Activated T-cell treated with anti-CD3 and anti-CD28 coated beads for 1 hour (primary cell): ENCODE results near the gene CACNA1F.
A peak's percentile ranks its signal among the peaks of the same experiment; 100 is the strongest.

ENCODE experiments used
- DNase-seq: peaks from one replicate; pipeline ENCODE4 v3.0.0-alpha.2; 2020; ENCODE audit warnings: low read depth

CACNA1F gene

DNA sequence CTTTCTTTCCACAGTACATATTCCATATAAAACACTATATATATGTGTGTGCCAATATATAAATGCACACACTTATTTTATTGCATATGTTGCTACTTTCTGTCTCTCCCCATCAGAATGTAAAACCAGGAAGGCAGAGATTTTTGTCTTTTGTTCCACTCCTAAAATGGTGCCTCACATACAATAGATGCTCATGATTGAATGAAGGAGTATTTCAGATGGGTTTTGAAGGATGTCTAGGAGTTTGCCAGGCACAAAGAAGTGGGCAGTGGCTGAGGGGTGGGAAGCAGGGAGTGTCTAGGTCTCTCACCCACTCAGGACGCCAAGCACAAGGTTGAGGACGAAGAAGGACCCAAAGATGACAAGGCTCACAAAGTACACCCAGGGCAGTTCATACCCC, 5.4 kb downstream of the CACNA1F start:
- DNase-seq: no peak

DNA sequence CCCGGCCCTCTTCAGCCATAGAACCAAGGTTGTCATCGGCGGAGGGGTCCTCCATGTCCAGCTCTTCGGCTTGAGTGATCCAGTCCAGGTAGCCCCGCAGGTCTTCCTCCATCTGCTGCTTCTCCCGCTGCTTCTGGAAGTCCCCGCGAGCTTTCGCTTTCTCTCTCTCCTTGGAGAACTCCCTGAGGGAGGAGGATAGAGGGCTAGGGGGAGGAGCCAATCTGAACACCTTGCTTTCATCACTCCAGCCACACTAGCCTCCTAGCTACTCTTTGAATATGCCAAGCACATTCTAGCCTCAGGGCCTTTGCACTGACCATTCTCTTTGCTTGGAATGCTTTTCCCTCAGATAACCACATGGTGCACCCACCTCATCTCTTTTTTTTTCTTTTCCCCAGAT, 6.2 kb downstream of the CACNA1F start:
- DNase-seq: no peak

DNA sequence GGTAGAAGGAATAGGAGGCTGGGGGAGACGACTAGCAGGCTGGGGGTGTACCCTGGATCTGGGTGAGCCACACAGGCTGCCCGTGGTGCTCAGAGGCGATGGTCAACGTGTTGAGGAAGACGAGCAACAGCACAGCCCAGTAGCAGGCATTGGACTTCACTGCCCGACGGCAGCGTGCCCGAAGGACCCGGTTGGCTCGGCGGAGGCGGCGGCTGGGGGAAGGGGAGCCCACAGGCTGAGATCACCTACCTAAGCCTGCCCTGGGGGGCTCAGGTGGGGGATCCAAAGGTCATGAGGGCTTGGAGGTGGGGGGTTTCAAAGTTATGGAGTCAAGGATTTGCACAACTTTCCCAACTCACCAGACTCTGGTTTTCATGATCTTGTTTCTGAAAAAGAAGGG, 7.3 kb downstream of the CACNA1F start:
- DNase-seq: no peak

DNA sequence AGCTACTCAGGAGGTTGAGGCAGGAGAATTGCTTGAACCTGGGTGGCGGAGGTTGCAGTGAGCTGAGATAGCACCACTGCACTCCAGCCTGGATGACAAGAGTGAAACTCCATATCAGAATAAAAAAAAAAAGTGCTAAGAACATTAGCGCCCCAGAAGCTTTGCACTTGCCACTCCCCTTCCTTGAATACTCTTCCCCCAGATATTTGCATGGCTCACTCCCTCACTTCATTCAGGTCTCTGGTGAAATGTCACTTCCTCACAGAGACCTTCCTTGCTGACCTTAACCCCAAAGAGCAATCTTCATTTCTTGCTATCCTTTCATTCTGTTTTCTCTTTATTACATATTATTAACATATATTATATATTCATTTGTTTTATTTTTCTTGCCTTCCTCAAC, 11.3 kb downstream of the CACNA1F start:
- DNase-seq: no peak

DNA sequence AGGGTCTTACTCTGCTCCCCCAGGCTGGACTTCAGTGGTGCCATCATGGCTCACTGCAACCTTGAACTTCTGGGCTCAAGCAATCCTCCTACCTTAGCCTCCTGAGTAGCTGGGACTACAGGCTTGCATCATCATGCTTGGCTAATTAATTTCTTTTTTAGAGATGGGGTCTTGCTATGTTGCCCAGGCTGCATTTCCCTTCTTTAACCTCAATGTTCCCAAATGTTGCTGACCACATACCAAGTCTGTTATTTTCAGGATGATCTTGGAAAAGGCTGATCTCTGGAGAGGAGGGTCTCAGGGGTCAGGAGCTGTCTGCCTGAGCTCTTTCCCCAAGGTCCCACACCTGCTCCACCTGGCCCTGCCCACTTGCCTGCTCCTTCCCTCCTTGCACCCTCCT, 13.0 kb downstream of the CACNA1F start:
- DNase-seq: no peak

DNA sequence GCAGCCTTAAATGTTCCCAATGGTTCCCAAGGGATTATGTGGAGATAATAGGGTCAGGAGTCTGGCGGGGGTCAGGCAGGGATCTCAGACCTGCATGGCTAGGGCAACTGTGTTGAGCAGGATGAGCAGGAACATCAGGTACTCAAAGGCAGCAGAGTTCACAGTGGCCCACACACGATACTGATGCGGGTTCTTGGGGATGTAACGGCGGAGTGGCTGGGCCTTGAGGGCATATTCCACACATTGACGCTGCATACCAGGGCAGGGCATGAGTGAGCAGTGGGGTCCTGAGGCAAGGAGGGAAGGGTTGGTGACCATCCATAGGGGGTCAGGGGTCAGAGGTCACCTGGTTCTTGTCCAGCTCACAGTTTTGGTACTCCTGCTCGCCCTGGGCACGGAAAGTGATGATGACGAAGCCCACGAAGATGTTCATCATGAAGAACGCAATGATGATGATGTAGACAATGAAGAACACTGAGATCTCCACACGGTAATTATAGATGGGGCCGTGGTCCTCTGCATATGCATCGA, 18.1 kb downstream of the CACNA1F start:
- no peak for DNase-seq

DNA sequence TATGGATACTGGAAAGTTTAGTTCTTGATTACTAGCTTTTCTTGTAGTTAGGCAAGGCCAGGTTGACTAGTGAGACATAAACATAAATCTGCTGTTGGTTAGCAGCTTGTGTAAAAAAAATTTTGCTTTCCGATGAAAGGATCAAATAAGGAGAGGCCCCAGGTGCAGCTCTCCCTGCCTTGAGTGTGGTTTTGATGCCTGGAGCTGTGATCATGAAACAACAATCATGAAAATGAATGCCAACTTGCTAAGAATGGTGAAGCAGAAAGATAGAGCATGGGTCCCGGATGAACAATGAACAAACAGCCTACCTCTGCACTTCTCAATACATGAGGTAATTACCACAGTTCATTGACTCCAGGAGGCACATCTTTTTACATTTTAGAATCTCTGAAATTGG, 18.7 kb downstream of the CACNA1F start:
- DNase-seq: no peak

DNA sequence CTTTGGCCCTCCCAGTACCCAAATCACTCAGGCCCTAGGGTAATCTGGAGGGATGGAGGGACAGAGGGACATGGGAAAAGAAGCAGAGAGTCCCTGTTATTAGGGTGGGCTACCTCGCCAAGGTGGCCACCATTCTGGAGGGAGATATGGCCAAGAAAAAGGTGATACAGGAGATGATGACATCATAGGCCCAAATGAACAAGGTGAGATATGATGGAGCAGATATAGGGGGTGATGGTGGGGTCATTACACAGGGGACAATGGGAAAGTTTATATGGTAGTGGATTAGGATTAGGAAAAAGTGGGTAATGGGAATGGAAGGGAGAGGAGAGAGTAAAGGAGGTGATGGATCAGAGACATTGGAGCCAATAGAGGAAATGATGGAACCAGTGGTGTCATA, 20.3 kb downstream of the CACNA1F start:
- DNase-seq: no peak

DNA sequence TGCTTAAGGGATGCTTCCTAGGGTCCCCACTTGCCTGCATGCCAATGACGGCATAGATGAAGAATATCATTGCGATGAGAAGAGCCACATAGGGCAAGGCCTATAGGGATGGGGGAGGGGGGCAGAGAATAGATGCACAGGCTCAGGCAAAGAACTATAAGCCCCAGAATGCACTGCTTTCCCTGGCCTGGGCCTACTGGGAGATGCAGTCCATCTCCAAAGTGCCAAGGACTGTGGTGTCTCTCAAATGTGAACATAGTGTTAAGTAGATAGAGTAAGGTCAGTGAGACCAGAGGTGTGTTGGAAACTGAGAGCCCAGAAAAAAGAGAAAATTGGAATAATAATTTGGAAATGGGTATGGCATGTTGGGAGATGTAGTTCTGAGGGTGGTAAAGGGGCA, 20.9 kb downstream of the CACNA1F start:
- no peak for DNase-seq

DNA sequence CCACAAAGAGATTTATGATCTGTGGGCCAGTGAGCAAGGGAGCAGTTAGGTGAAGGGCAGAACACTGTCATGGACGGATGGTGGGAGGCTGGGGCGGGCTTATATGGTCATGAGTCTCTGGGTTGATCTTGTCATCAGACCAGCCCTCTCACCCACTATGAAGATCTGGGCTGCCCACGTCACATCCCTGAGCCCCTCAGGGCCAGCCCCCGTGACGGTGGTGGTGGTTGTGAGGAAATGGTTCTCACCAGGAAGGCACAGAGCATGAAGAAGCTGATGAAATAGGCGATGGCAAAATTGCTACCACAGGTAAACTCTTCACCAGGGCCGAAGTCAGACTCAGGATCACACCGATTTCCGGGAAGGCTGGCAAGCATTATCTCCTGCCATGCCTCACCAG, 22.1 kb downstream of the CACNA1F start:
- no peak for DNase-seq

DNA sequence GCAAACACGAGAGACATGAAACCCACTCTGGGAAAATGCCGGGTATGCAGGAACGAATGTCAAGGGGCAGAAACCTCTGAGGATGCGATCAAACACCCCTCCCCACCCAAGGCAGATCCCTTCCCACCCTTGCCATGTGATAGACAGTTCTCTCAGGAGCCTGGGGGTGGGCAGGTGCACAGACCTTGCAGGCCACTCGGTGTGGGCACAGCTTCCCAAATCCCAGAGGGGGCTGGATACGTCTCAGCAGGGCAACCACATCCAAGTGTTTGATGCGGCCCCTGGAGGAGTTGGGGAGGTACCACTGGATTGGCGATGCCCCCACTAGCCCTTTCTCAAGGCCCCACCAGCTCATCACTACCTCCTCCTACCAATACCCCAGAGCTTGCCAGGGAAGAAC, 22.7 kb downstream of the CACNA1F start:
- no peak for DNase-seq

DNA sequence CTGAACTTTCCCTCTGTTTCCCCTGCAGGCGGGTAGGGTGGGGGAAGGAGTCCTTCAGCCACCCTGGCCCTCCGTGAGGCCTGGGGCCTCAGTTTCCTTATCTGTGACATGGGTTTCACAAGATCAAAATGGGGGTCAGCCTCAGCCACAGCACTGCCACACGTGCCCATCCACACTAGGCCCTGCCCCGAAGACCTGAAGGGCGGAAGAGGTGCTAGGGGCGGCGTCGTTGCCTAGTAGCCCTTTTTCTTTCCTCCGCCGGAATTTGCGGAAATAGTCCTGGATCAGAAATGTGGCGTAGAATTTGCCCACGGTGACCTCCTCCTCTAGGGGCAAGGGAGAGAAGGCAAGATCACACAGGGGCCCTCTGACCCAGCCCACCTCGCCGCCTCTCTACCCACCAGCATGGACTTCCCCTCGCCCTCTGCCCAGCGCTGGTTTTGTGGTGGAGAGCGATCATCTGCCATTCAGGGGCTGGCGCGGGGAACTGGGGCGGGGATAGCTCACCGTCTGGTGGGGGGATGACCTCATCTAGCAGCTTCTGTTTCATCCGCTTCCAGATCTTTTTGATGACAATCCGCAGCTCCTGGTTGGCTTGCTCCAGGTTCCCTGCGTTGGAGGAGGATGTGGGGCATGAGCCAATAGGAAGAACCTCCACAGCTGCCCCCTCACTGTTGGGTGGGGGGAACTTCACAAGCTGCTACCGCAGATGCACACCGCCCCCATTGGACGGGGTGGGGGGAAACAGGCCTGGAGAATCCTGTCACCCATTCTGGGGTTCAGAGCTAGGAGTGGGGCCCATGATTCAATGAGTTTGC, 23.5 kb downstream of the CACNA1F start:
- DNase-seq: no peak

DNA sequence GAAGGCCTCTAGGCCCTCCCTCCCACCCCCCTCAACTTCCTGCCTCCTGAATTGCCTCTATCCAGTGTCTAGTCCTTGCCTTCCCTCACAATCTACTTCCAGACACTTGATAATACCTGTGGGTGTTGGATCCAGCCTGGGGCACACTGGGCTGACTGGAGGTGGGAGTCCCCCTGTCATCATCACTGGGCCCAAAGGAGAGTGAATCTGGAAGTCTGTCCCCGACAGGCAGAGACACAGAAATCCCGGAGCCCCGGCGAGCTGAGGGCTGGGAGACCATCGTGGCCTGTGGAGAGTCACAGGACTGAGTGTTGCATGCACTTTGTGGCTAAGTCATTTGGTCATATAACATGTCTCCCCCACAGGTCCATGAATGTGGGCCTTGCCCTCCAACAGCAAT, 24.7 kb downstream of the CACNA1F start:
- DNase-seq: no peak

DNA sequence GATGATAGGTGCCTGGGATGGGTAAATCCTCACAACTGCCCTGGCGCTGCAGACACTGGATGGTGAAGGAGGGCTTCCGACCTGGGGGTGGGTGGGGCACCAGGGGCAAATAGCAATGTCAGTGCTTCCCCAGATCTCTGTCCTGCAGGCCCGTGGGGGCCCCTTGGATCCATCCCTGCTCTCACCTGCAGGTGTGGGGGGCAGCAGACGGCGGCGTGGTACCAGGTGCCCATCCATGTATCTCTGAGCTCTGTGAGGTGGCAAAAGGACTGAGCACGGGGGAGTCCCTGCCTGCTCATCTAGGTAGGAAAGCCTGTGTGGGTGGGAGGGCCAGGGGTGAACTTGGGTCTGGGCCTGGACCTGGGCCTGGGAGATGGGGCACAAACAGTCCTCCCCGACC, 26.6 kb downstream of the CACNA1F start:
- DNase-seq: no peak

DNA sequence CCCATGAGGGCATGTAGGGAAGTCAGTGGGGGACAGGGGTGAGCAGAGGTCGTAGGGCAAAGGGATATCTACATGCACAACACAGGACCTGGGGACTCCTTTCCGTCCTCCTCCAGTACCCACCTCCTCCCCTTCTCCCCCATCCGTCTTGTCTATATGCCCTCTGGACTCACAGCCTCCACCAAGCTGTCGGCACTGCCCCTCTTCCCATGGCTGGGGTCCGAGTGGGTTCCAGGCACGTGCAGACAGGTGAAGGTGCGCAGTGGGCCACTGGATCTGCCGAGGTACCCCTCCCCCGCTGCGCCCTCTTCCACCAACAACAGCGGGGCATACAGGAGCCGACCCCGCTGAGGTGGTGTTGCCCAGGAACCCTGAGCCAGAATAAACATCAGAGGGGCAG, 27.7 kb downstream of the CACNA1F start:
- DNase-seq: no peak

DNA sequence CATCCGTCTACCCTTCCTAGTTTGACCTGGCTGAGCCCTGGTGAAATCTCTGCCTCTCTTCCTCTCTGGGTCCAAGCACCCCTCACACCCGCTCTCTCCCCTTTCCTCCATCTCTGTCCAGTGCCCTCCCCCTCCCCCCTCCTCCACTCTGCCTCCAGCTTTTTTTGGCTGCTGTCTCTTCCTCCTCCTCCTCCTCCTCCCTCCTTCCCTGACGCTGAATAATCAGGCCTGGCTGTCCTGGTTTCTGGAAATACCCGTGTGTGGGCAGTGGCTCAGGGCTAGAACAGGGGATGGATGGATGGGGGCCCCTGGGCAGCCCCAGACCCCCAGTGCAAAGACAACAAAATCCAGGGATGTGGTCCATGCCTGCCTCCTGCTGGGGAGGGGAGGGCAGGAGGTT, 28.4 kb downstream of the CACNA1F start:
- no peak for DNase-seq

DNA sequence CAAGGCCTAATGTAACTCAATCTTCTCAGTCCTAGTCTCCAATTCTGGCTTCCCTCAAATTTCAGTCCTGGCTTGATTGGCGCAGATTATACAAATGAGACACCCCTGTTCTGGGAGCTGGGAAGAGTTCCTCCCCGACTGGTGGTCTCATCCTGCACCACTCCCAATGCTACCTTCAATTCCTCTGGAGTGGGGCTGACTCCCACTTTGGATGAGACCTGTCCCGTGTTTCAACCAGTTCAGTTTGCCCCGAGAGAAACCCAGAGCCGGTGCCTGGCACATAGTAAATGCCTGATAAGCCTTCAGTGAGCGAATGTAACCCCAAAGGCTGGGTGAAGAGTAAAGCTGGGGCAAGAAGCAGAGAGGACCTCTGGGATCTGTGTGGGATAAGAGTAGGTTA, 29.1 kb downstream of the CACNA1F start:
- no peak for DNase-seq

DNA sequence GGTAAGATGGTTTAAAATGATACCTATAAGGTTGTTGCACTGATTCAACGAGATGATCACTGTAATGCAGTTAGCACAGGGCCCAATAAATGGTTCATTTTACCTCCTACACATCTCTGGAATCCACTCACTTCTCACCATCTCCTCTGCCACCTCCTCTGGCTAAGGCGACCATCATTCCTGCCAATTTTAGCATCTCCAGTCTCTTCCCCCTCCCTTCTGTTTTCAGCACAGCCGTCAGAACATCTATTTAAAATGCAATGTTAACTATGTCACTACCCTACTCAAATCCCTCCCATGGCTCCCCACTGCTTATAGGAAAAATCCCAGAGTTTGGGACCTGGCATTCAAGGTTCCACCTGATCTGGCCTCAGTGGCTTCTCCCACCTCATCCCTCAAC, 29.6 kb downstream of the CACNA1F start:
- no peak for DNase-seq

DNA sequence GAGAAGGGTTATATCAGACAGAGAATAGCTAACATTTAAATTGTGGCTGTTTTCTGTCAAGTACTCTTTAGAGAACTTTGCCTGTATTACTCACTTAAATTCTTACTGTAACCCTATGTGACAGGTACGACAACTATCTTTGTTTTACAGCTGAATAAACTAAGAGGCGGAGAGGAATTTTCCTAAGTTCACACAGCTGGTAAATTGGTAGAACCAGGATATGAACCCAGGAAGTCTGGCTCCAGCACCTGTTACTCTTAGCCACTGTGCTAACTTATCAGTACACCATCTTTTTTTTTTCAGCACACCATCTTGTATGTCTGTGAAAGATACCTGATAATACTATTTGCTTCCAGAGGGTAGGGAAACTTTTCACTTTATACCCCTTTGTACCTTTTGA, 31.1 kb downstream of the CACNA1F start:
- DNase-seq: no peak

DNA sequence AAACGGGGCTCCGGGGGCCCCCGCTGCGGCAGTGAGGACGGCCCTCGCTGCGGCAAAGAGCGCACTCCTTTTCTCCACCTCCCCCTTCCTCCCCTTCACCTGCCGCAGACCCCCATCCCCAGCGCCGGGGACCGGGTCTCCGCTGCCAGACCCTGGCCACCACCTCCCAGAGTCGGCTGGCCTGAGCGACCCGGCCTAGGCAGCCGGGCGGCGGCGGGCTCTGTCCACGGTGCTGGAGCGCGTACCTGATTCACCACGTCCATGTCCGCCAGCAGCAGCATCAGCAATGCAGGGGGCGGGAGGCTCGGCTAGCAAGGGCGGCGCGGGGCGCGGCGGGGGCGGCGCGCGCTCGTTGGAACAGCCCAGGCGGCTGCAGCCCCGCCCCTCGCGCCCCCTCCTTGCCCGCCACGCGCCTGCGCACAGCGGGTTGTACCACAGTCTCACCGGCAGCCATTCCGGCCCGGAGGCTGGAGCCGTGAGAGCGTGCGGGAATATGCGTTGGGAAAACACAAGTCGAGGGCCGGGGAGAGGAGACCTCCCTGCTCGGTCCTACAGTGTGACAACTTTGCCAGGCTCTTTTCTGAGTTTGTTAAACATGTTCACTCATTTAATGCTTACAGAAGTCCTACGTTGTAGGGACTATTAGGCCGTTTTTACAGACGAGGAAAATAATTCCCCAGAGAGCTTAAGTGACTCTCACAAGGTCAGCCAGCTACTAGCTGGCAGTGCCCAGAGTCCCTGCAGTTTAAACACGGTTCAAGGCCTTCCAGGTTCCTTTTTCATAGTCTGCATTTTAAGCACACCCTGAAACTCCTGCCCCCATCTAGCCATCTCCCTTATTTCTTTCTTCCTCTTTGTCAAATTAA, 33.0 kb downstream of the CACNA1F start, which contains the start of gene SYP:
SYP (minus strand) TSS at position 288 of the 866 bp plus-strand sequence; CDS start at position 281, 7 bp downstream.
- DNase-seq: peak; percentile 81

DNA sequence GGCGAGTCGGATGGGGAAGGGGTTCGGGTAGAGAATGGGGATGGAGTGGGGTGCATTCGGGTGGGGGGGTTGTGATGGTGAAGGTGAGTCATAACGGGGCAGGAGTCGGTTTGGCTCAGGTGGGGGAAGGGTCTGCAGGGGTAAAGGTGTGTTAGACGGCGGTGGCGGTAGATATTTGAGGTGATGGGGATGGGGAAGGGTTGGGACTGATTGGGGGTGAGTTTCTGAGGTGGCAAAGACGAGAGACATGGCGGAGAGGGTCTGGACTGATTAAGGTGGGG, 33.9 kb downstream of the CACNA1F start:
- no peak for DNase-seq

DNA sequence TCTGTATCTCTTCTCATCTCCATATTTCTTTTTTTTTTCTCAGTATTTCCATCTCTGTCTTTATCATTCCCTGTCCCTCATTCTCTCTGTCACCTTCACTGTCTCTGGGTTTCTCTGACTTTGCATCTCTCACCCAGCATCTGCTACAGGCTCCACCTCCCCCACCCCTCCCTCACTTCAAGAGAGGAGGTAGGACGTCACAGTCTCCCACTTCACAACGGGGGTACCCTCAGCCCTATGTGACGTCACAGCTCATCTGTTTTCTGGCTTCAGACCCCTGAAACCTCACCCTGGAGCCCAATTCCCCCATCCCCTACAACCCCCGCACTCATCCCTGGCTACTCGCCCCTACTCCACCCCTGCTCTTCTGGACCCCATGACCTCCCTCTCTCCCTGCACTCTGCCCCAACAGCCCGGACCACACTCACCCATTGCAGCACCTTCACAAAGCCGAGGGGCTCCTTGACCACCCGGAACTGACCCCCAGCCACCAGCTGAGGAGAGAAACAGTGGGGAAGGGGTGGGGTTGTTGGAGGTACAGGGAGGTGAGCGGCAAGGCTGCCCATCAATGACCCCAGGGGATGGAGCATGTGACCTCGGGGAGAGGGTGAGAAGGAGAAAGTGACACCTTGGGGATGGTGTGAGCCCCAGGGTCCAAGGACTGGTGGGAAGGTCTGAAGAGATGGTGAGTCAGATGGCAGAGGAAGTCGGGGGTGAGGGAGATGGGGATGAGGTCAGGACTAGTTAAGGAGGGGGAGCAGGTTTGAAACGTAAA, 34.4 kb downstream of the CACNA1F start:
- no peak for DNase-seq
